Activated naive CD8-positive, alpha-beta T cell (primary cell): Measurements from ENCODE around the gene FAM168A.
A peak's percentile ranks its signal among the peaks of the same experiment; 100 is the strongest.

Experiments
- H3K27ac Mint-ChIP-seq: one replicate; pipeline ENCODE4 v1.8.0; 2021; ENCODE audit warnings: mixed read lengths
- H3K27me3 Mint-ChIP-seq: one replicate; pipeline ENCODE4 v1.8.0; 2021; ENCODE audit warnings: mixed read lengths
- H3K36me3 Mint-ChIP-seq: one replicate; pipeline ENCODE4 v1.8.0; 2021; ENCODE audit warnings: mixed read lengths
- H3K4me1 Mint-ChIP-seq: one replicate; pipeline ENCODE4 v1.8.0; 2021; ENCODE audit warnings: low read depth, mixed read lengths
- H3K4me3 Mint-ChIP-seq: one replicate; pipeline ENCODE4 v1.8.0; 2021; ENCODE audit warnings: mild to moderate bottlenecking, mixed read lengths
- H3K9me3 Mint-ChIP-seq: one replicate; pipeline ENCODE4 v1.8.0; 2021; ENCODE audit warnings: low read depth, mixed read lengths

The FAM168A gene

GRCh38 chr11:73380331-73380730 lies 217.6 kb downstream of the FAM168A start:
- Mint-ChIP-seq H3K27ac (no peak overlapping the region), H3K27me3 (no peaks in the 10 kb centered on the region), H3K9me3 (no peaks in the 10 kb centered on the region), H3K4me1 (peaks cover 67% of the 10 kb centered on the region), H3K4me3 (no peak overlapping the region), H3K36me3 (no peaks in the 10 kb centered on the region)

DNA sequence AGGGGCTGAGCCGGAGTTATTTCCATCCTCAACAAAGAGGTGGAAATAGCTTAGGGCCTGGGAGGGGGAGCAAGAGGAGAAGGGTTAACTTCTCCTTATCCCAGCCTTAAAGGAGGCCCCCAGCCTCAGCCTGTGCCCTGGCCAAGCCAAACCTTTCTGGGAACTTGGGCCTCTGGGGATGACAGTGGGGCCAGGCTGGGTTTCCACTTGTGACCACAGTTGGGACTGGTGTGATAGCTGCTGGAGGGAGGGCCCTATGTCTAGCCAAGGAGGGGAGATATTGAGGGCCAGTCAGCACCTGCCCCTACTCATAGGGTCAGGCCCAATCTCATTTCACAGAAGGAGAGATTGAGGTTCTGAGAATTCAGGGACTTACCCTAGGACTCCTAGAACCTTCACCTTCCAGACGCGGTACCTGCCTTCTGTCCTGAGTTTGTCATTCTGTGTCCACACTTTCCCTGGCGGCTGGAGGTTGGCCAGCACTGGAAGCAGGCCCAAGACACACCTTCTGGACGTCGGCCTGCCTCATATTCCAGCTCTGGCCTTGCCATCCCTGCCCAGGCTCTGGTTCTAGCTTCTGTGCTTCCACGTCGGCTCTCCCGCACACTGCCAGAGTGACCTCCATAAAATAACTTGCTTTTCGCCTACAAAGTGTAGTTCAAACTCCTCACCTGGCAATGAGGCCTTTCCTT lies 218.6 kb downstream of the FAM168A start:
- H3K36me3 Mint-ChIP-seq = no peaks in the 10 kb centered on the region
- no peaks in the 10 kb centered on the region for H3K27me3 Mint-ChIP-seq
- no peaks in the 10 kb centered on the region for H3K9me3 Mint-ChIP-seq
- peak overlapping the region; percentile 50 for H3K27ac Mint-ChIP-seq
- H3K4me1 Mint-ChIP-seq = peaks cover 60% of the 10 kb centered on the region
- peak overlapping the region; percentile 17 for H3K4me3 Mint-ChIP-seq

DNA sequence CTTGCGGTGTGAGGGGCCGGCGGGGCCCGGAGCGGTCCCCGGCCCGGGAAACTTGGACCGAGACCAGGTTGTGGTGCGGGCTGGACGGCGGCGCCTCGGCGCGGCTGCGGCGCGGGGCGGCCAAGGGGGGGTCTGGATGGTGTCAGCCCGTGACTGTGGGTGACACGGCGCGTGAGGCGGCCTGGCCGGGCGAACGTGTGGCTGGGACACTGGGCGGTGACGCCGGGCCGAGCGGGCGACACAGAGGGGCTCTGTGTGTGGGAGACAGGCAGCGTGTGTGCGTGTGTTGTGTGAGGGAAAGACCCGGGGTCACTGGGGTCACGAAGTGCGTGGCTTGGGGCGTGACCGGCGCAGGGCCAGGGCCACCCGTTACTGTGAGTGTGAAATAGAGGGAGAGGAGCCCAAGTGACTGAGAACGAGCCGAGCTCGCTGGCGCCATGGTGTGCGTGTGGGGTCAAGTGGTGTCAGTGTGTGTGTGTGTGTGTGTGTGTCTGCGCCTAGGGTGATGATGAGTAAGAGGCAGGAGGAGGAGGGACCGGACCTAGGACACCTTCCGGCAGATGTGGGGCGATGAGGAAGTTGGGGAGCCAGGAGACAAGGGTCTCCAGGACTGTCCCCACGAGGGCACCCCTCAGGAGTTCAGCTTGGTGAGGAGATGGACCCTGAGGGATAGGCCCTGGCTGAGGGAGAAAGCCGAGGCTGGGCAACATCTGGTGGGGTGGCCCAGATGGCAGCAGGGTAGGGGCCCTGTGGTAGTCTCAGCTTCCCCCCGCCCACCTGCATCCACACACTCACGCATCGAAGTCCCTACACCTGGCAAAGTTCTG lies 220.9 kb downstream of the FAM168A start:
- no peaks in the 10 kb centered on the region for H3K36me3 Mint-ChIP-seq
- H3K4me1 Mint-ChIP-seq = peaks cover 40% of the 10 kb centered on the region
- no peaks in the 10 kb centered on the region for H3K27me3 Mint-ChIP-seq
- no peaks in the 10 kb centered on the region for H3K9me3 Mint-ChIP-seq
- peak overlapping the region; percentile 93 for H3K27ac Mint-ChIP-seq
- H3K4me3 Mint-ChIP-seq = peak overlapping the region; percentile 97

GRCh38 chr11:73376160-73376802 lies 221.6 kb downstream of the FAM168A start, which contains the start of gene RELT:
TSS of gene RELT (plus strand) at chr11:73376399. CDS start at chr11:73389137, 12,738 bp downstream.
- H3K27me3 Mint-ChIP-seq = no peaks in the 10 kb centered on the region
- peak within 1 kb of the TSS; percentile 97 for H3K4me3 Mint-ChIP-seq
- no peaks in the 10 kb centered on the region for H3K36me3 Mint-ChIP-seq
- H3K27ac Mint-ChIP-seq = peak within 1 kb of the TSS; percentile 93
- no peaks in the 10 kb centered on the region for H3K9me3 Mint-ChIP-seq
- H3K4me1 Mint-ChIP-seq = peaks cover 38% of the 10 kb centered on the region

DNA sequence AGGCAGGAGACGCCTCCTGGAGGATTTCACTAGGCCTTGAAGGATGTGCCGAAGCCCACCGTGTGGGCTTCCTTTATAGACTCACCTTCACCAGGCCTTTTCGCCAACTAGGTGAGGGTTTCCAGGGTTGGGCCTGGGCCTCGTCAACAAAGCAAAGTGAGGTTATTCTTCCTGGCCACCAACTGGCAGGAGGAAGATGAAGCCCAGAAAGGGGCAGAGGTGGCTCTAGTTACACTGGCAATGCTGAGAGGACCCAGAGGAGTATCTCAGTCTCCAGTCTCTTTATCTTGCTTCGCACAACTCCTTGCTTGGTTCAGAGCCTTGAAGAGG lies 222.1 kb downstream of the FAM168A start:
- Mint-ChIP-seq H3K36me3 (no peaks in the 10 kb centered on the region), H3K27ac (peak overlapping the region; percentile 75), H3K9me3 (no peaks in the 10 kb centered on the region), H3K4me3 (peak overlapping the region; percentile 69), H3K27me3 (no peaks in the 10 kb centered on the region), H3K4me1 (peaks cover 35% of the 10 kb centered on the region)

- no peak overlapping the region for H3K27ac Mint-ChIP-seq
- H3K4me1 Mint-ChIP-seq = peaks cover 29% of the 10 kb centered on the region
- no peaks in the 10 kb centered on the region for H3K36me3 Mint-ChIP-seq
- H3K27me3 Mint-ChIP-seq = no peaks in the 10 kb centered on the region
- no peaks in the 10 kb centered on the region for H3K9me3 Mint-ChIP-seq
- H3K4me3 Mint-ChIP-seq = no peak overlapping the region
Measured at GRCh38 chr11:73374151-73374550, 223.8 kb downstream of the FAM168A start.

DNA sequence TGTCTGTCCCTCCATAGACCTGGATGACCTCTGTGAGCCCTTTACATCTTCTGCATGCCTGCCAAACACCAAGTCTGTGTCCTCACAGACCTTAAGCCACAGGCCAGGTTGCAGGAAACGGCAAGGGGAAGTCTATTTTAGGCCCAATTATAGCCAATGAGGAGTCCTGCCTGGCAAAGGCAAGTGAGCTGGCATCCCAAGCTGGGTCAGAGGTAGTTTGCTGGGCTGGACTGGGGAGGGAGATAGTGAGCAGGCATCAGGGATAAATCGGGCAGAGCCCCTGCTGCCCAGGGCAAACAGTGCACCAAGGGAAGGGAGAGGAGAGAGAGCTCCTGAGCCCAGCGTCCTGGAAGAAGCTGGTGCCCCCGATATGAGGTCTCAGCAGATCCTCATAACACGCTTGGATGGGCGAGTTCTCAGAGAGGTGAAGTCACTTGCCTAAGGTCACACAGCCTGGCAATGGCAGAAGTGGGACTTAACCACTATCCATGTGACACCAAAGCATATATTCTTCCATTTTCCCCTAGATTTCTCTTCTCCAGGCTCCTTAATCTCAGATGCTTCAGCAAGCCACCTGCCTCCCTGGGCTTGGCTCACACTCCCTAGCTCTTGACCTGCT lies 225.4 kb downstream of the FAM168A start:
- Mint-ChIP-seq H3K4me1 (peaks cover 23% of the 10 kb centered on the region), H3K36me3 (no peaks in the 10 kb centered on the region), H3K27me3 (no peaks in the 10 kb centered on the region), H3K9me3 (no peaks in the 10 kb centered on the region), H3K4me3 (no peak overlapping the region), H3K27ac (no peak overlapping the region)

- peaks cover 29% of the 10 kb centered on the region for H3K4me1 Mint-ChIP-seq
- H3K9me3 Mint-ChIP-seq = no peaks in the 10 kb centered on the region
- H3K27ac Mint-ChIP-seq = peak overlapping the region; percentile 76
- no peaks in the 10 kb centered on the region for H3K27me3 Mint-ChIP-seq
- H3K36me3 Mint-ChIP-seq = no peaks in the 10 kb centered on the region
- peak overlapping the region; percentile 27 for H3K4me3 Mint-ChIP-seq
Measured at GRCh38 chr11:73367482-73368024, 230.4 kb downstream of the FAM168A start.

DNA sequence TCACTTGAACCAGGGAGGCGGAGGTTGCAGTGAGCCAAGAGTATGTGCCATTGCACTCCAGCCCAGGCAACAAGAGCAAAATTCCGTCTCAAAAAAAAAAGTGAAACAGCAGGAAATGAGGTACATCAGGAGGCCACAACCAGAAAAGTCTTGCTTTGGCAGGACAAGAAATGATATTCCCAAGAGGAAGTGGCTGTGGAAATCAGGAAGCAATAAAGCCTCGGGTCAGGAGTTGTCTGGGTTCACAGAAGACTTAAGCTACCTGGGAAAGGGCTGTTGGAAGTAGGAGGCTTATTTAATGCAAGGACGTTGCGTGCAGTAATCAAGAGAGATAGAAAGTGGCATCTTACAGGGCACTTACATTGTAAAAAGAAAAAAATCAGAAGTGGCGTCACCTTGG lies 231.0 kb downstream of the FAM168A start:
- Mint-ChIP-seq H3K4me1 (peaks cover 29% of the 10 kb centered on the region), H3K36me3 (no peaks in the 10 kb centered on the region), H3K4me3 (peak overlapping the region; percentile 27), H3K9me3 (no peaks in the 10 kb centered on the region), H3K27ac (peak overlapping the region; percentile 76), H3K27me3 (no peaks in the 10 kb centered on the region)

DNA sequence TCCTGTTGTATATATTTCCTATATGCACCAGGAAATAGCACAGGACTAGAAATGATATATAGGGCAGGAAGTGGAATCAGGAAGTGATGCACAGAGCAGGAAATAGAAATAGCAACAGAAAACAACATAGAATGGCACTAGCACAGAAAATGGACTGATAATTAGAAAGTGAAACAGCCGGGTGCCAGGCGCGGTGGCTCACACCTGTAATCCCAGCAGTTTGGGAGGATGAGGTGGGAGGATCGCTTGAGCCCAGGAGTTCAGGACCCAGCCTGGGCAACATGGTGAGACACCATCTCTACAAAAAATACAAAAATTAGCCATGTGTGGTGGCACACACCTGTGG lies 231.7 kb downstream of the FAM168A start:
- H3K4me3 Mint-ChIP-seq = peak overlapping the region; percentile 51
- no peaks in the 10 kb centered on the region for H3K9me3 Mint-ChIP-seq
- peak overlapping the region; percentile 92 for H3K27ac Mint-ChIP-seq
- H3K27me3 Mint-ChIP-seq = no peaks in the 10 kb centered on the region
- peaks cover 29% of the 10 kb centered on the region for H3K4me1 Mint-ChIP-seq
- no peaks in the 10 kb centered on the region for H3K36me3 Mint-ChIP-seq

GRCh38 chr11:73365352-73366264 lies 232.3 kb downstream of the FAM168A start:
- peak overlapping the region; percentile 92 for H3K27ac Mint-ChIP-seq
- no peaks in the 10 kb centered on the region for H3K9me3 Mint-ChIP-seq
- no peaks in the 10 kb centered on the region for H3K36me3 Mint-ChIP-seq
- peaks cover 29% of the 10 kb centered on the region for H3K4me1 Mint-ChIP-seq
- H3K4me3 Mint-ChIP-seq = peak overlapping the region; percentile 51
- H3K27me3 Mint-ChIP-seq = no peaks in the 10 kb centered on the region

DNA sequence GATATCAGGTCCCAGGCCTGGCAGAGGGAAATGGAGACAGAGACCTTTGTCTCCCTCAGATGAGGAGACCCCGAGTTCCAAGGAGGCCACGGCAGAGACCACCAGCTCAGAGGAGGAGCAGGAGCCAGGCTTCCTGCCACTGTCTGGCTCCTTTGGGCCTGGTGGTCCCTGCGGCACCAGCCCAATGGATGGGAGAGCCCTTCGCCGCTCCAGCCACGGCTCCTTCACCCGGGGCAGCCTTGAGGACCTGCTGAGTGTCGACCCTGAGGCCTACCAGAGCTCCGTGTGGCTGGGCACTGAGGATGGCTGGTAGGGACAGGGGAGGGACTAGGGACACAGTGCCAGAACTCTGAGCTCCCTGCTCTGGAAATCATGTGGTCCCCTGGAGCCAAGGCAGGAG lies 234.8 kb downstream of the FAM168A start:
- no peak overlapping the region for H3K4me3 Mint-ChIP-seq
- H3K36me3 Mint-ChIP-seq = no peaks in the 10 kb centered on the region
- no peak overlapping the region for H3K27ac Mint-ChIP-seq
- H3K9me3 Mint-ChIP-seq = no peaks in the 10 kb centered on the region
- peaks cover 27% of the 10 kb centered on the region for H3K4me1 Mint-ChIP-seq
- H3K27me3 Mint-ChIP-seq = no peaks in the 10 kb centered on the region

DNA sequence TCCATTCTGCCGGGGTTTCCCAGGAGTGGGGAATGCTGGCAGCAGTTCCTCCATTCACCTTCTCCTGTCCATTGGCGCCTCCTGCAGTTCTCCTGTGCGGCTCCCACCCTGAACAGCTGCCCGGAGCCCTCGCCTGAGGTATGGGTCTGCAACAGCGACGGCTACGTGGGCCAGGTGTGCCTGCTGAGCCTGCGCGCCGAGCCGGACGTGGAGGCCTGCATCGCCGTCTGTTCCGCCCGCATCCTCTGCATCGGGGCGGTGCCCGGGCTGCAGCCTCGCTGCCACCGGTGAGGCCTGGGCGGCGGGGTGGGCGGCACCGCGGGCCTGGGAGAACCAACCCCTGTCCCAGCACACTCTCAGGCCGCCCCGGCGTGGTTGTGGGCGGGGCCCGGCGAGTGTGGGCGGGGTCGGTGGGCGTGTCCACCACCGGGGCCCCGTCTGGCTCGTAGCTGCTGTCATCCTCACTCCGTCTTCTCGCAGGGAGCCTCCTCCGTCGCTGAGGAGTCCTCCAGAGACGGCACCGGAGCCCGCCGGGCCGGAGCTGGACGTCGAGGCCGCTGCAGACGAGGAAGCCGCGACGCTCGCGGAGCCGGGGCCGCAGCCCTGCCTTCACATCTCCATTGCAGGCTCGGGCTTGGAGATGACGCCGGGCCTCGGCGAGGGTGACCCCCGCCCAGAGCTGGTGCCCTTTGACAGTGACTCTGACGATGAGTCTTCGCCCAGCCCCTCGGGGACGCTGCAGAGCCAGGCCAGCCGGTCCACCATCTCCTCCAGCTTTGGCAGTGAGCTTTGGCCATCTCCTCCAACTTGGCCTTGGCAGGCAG lies 235.7 kb downstream of the FAM168A start:
- peaks cover 18% of the 10 kb centered on the region for H3K4me1 Mint-ChIP-seq
- H3K27ac Mint-ChIP-seq = no peak overlapping the region
- no peaks in the 10 kb centered on the region for H3K36me3 Mint-ChIP-seq
- no peaks in the 10 kb centered on the region for H3K9me3 Mint-ChIP-seq
- no peaks in the 10 kb centered on the region for H3K27me3 Mint-ChIP-seq
- H3K4me3 Mint-ChIP-seq = no peak overlapping the region
